ENCODE results near the gene TAF3.
A peak's percentile ranks its signal among the peaks of the same experiment; 100 is the strongest.

DNA sequence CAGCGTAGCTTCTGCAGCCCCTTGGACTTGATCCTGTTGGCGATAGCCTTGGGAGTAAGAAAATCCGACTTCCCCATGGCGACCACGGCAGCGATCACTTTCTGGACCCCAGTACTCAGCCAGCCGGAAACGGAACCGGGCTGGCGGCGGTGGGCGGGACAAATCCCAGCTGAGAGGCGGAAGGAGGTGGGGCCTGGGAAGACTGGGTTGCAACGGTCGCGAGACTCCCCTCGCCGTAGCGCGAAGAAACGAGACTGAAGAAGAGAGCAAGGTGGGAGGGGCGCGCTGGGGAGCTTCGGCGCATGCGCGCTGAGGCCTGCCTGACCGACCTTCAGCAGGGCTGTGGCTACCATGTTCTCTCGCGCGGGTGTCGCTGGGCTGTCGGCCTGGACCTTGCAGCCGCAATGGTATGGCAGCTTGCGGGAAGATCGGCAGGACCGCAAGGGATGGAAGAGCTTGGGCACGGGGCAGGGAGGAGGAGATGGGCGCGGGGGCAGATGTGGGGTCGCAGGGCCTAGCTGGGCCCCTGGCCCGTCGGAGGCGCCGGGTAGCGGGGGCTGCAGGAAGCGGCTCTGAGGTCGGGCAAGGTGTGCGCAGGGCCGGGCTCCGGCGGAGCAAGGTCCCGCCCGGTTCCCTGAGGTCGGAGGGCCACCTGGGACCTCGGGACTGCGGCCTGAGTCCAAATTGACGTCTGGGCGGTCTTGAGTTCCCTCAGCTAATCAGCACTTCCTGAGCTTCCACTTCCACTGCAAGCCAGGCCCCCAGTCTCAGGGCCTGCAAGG, 30.3 kb upstream of the TAF3 start, which contains the start of the genes ATP5F1C and KIN:
- TF ChIP-seq, protein P1, sequence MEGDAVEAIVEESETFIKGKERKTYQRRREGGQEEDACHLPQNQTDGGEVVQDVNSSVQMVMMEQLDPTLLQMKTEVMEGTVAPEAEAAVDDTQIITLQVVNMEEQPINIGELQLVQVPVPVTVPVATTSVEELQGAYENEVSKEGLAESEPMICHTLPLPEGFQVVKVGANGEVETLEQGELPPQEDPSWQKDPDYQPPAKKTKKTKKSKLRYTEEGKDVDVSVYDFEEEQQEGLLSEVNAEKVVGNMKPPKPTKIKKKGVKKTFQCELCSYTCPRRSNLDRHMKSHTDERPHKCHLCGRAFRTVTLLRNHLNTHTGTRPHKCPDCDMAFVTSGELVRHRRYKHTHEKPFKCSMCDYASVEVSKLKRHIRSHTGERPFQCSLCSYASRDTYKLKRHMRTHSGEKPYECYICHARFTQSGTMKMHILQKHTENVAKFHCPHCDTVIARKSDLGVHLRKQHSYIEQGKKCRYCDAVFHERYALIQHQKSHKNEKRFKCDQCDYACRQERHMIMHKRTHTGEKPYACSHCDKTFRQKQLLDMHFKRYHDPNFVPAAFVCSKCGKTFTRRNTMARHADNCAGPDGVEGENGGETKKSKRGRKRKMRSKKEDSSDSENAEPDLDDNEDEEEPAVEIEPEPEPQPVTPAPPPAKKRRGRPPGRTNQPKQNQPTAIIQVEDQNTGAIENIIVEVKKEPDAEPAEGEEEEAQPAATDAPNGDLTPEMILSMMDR (IDR thresholded peaks at IDR 0.05): no peak
- TF ChIP-seq POLR2A (IDR thresholded peaks at IDR 0.05): peak; percentile 43 to 74

All from uterus (tissue), 2 donors.